ENCODE results near the gene ETV5.

DNA sequence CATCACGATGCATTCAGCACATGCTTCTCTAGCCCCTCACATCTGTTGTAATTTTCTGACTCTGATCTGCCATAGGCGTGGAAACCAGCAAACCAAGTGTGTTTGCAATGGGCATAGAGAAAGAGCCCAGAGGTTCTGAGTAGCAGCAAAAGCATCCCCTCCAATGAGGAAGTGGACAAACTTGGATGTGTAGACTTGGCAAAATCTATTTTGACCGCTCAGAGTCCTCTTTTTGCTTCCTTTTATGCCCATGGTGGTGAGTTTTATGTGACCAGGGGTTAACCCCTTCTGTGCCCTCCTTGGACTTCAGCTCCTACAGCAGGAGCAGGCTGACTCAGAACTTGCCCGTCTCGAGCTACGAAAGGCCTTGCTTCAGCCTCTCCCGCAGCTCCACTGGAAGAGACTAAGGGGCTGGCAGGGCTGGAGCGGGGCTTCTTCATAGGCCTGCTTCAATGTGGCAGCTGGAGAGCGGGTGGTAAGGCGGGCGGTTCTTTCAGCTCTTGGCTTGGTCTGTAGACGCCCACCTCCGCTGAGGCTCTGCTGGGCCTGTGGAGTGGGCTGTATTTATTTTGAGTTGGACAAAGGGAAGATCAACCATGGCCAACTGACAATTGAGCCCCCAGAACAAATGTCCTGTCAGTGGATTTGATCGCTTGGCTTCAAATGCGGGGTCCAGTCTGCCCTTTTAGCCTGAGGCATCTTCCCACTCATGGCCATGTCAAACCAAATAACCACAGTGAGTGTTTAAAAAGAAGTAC, 6.5 kb upstream of the ETV5 start:
- TF ChIP-seq, protein P1, sequence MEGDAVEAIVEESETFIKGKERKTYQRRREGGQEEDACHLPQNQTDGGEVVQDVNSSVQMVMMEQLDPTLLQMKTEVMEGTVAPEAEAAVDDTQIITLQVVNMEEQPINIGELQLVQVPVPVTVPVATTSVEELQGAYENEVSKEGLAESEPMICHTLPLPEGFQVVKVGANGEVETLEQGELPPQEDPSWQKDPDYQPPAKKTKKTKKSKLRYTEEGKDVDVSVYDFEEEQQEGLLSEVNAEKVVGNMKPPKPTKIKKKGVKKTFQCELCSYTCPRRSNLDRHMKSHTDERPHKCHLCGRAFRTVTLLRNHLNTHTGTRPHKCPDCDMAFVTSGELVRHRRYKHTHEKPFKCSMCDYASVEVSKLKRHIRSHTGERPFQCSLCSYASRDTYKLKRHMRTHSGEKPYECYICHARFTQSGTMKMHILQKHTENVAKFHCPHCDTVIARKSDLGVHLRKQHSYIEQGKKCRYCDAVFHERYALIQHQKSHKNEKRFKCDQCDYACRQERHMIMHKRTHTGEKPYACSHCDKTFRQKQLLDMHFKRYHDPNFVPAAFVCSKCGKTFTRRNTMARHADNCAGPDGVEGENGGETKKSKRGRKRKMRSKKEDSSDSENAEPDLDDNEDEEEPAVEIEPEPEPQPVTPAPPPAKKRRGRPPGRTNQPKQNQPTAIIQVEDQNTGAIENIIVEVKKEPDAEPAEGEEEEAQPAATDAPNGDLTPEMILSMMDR (conservative IDR thresholded peaks at IDR 0.05 in 1 of 2, IDR thresholded peaks at IDR 0.05 in 1 of 2; ENCODE audit: low read depth in 1 of 2, low read length in 2 of 2): no peak
- no peak for TF ChIP-seq EZH2 (IDR thresholded peaks at IDR 0.05; ENCODE audit: low read length, missing control alignments)

All from fibroblast of lung (primary cell).